Breast epithelium (tissue), 4 donors: ENCODE results near the gene CRYGN. TPM values are rescaled to one million over a fixed set of nuclear protein-coding genes. Genes with fewer than 3 reads are reported as not detected.

ENCODE experiments used
- DNase-seq, 2 donors: peaks; one replicate each; pipeline ENCODE4 v3.0.0-alpha.2; 2019; ENCODE audit warnings: low spot score in 2 of 2
- H3K27ac ChIP-seq, 2 donors: fragments of 200-600 bp; sonication (generic) in 1 of 2; one replicate each; pipeline ENCODE4 v1.5.1; 2016 to 2019; ENCODE audit warnings: mild to moderate bottlenecking in 1 of 2
- H3K27me3 ChIP-seq, 2 donors: fragments of 200-600 bp; sonication (generic) in 1 of 2; one replicate each; pipeline versions ENCODE4 v1.5.1 to v1.6.0; 2017 to 2019; ENCODE audit warnings: control low read depth in 1 of 2, mild to moderate bottlenecking in 1 of 2
- H3K36me3 ChIP-seq: fragments of 200-600 bp; one replicate; pipeline ENCODE4 v1.5.1; 2019
- H3K4me1 ChIP-seq, 2 donors: fragments of 200-600 bp; sonication (generic); one replicate each; pipeline ENCODE4 v1.5.1; 2016 to 2019; ENCODE audit warnings: control low read depth in 1 of 2
- H3K4me3 ChIP-seq, 3 donors: fragments of 200-600 bp; sonication (generic); 1 replicate in 2 of 3; 2 replicates in 1 of 3; pipeline ENCODE4 v1.5.1; 2016 to 2019; ENCODE audit warnings: mild to moderate bottlenecking in 3 of 3, moderate library complexity in 2 of 3
- H3K9me3 ChIP-seq, 2 donors: fragments of 200-600 bp; sonication (generic) in 1 of 2; one replicate each; pipeline ENCODE4 v1.5.1; 2016 to 2019; ENCODE audit warnings: control low read depth in 1 of 2
- CTCF ChIP-seq, 3 donors: fragments of 450-650 bp; IDR thresholded peaks; one replicate each; pipeline ENCODE4 v1.5.1; 2016 to 2017; ENCODE audit warnings: antibody characterized with exemption in 3 of 3, mild to moderate bottlenecking in 3 of 3, moderate library complexity in 3 of 3
- POLR2A ChIP-seq: fragments of 450-650 bp; IDR thresholded peaks from one replicate; pipeline ENCODE4 v1.6.1; 2016; ENCODE audit warnings: antibody characterized with exemption, mild to moderate bottlenecking, moderate library complexity
- POLR2AphosphoS5 ChIP-seq, 3 donors: sonication (generic); formaldehyde crosslinking; IDR thresholded peaks; one replicate each; pipeline ENCODE4 v1.6.1; 2017; ENCODE audit warnings: antibody characterized with exemption in 3 of 3
- intact Hi-C: fragments of 100-400 bp; cut with DNase I; formaldehyde crosslinking; loops from one replicate; pipeline ENCODE4 v1.15.1; 2023; ENCODE audit warnings: low total_unique reads
- total RNA-seq, 3 donors: library from RNA; depleted of rRNA; stranded (reverse); fragments of >200 nt; gene quantifications; one replicate each; pipeline ENCODE4 v1.1.0, GENCODE V29; 2016

Gene CRYGN
- total RNA-seq, 3 donors from 2014 or later, result 0.98 to 1.3 TPM; not detected in 1

GRCh38 chr7:151484971-151485707, 45.2 kb upstream of the CRYGN start:
- no peak overlapping the region for H3K4me3 ChIP-seq
- no peaks in the 10 kb centered on the region for H3K9me3 ChIP-seq
- no peaks in the 10 kb centered on the region for H3K27me3 ChIP-seq
- intact Hi-C loops, result no loop called here
- TF ChIP-seq POLR2AphosphoS5 (IDR thresholded peaks at IDR 0.05) (no peak), CTCF (IDR thresholded peaks at IDR 0.05) (no peak), POLR2A (no peak)
- DNase-seq, result no peak
- H3K4me1 ChIP-seq, result no peaks in the 10 kb centered on the region
- H3K36me3 ChIP-seq, result no peaks in the 10 kb centered on the region
- H3K27ac ChIP-seq, result peak overlapping the region in 1 of 2 donors; percentile 16

GRCh38 chr7:151483711-151483983, 43.7 kb upstream of the CRYGN start:
- Histone ChIP-seq H3K9me3 (no peaks in the 10 kb centered on the region), H3K27me3 (no peaks in the 10 kb centered on the region), H3K4me3 (no peak overlapping the region), H3K36me3 (no peaks in the 10 kb centered on the region), H3K27ac (no peak overlapping the region), H3K4me1 (no peaks in the 10 kb centered on the region)
- DNase-seq, result no peak
- no peak for TF ChIP-seq POLR2A
- TF ChIP-seq CTCF (IDR thresholded peaks at IDR 0.05), result no peak
- TF ChIP-seq POLR2AphosphoS5 (IDR thresholded peaks at IDR 0.05), result no peak
- intact Hi-C loops, result no loop called here

- Histone ChIP-seq H3K4me1 (no peaks in the 10 kb centered on the region), H3K27ac (no peak overlapping the region), H3K27me3 (no peaks in the 10 kb centered on the region), H3K9me3 (no peaks in the 10 kb centered on the region), H3K36me3 (no peaks in the 10 kb centered on the region), H3K4me3 (no peak overlapping the region)
- no peak for DNase-seq
- intact Hi-C loops, result no loop called here
- no peak for TF ChIP-seq POLR2AphosphoS5 (IDR thresholded peaks at IDR 0.05)
- no peak for TF ChIP-seq CTCF (IDR thresholded peaks at IDR 0.05)
- no peak for TF ChIP-seq POLR2A
Observed at GRCh38 chr7:151482883-151483710, 43.2 kb upstream of the CRYGN start.

GRCh38 chr7:151481650-151482505, 41.9 kb upstream of the CRYGN start:
- Histone ChIP-seq H3K27me3 (no peaks in the 10 kb centered on the region), H3K27ac (no peak overlapping the region), H3K9me3 (no peaks in the 10 kb centered on the region), H3K4me1 (no peaks in the 10 kb centered on the region), H3K36me3 (no peaks in the 10 kb centered on the region), H3K4me3 (no peak overlapping the region)
- no peak for TF ChIP-seq POLR2A
- no peak for DNase-seq
- intact Hi-C loops, result no loop called here

- H3K9me3 ChIP-seq, result no peaks in the 10 kb centered on the region
- no peaks in the 10 kb centered on the region for H3K36me3 ChIP-seq
- H3K27me3 ChIP-seq, result no peaks in the 10 kb centered on the region
- intact Hi-C loops, result no loop called here
- H3K27ac ChIP-seq, result no peak overlapping the region
- H3K4me3 ChIP-seq, result no peak overlapping the region
- H3K4me1 ChIP-seq, result no peaks in the 10 kb centered on the region
- TF ChIP-seq CTCF (IDR thresholded peaks at IDR 0.05) (no peak), POLR2AphosphoS5 (IDR thresholded peaks at IDR 0.05) (no peak), POLR2A (no peak)
- no peak for DNase-seq
Observed at GRCh38 chr7:151477867-151478266, 37.9 kb upstream of the CRYGN start.
